OCI-LY3 (cell line): ENCODE data around the gene FRK.

Experiments
- H2AFZ ChIP-seq: fragments of 200-600, 300-600 bp; shearing (Covaris generic); 2 replicates; pipeline ENCODE4 v1.6.0; 2014; ENCODE audit warnings: antibody characterized with exemption, low read depth, low read length
- H3K27ac ChIP-seq: fragments of 200-600, 300-600 bp; sonication (generic); 2 replicates; pipeline ENCODE4 v1.5.1; 2014; ENCODE audit warnings: mild to moderate bottlenecking, low read length, moderate library complexity, mixed read lengths
- H3K27me3 ChIP-seq: fragments of 200-600, 300-600 bp; sonication (generic); 2 replicates; pipeline ENCODE4 v1.6.1; 2014; ENCODE audit warnings: low read depth, low read length, mixed read lengths
- H3K36me3 ChIP-seq: fragments of 200-600, 300-600 bp; sonication (generic); replicated peaks from 2 replicates; pipeline ENCODE3; 2014; ENCODE audit warnings: low read depth, low read length, mixed read lengths
- H3K4me1 ChIP-seq: fragments of 300-600, 200-600 bp; sonication (generic); 2 replicates; pipeline ENCODE4 v1.6.1; 2014; ENCODE audit warnings: low read length, mixed read lengths
- H3K4me2 ChIP-seq: fragments of 200-600, 300-600 bp; sonication (generic); 2 replicates; pipeline ENCODE4 v1.6.1; 2014; ENCODE audit warnings: low read length, mixed read lengths
- H3K4me3 ChIP-seq: fragments of 300-600, 200-600 bp; sonication (generic); 2 replicates; pipeline ENCODE4 v1.5.1; 2014; ENCODE audit warnings: antibody characterized with exemption, mild to moderate bottlenecking, low read length, moderate library complexity
- H3K79me2 ChIP-seq: fragments of 300-600, 200-600 bp; shearing (Covaris generic); 2 replicates; pipeline ENCODE4 v1.6.1; 2014; ENCODE audit warnings: mild to moderate bottlenecking, low read length, mixed read lengths
- H3K9ac ChIP-seq: fragments of 300-600, 200-600 bp; shearing (Covaris generic); 2 replicates; pipeline ENCODE4 v1.6.0; 2014; ENCODE audit warnings: mild to moderate bottlenecking, low read length, moderate library complexity
- H3K9me3 ChIP-seq: fragments of 200-600, 300-600 bp; shearing (Covaris generic); 2 replicates; pipeline ENCODE4 v1.6.1; 2014; ENCODE audit warnings: low read length, mixed read lengths; ENCODE audit not compliant: insufficient read depth
- H4K20me1 ChIP-seq: fragments of 200-600, 300-600 bp; sonication (generic); 2 replicates; pipeline ENCODE4 v1.6.1; 2016; ENCODE audit warnings: low read length, mixed read lengths; ENCODE audit not compliant: insufficient read depth
- EZH2phosphoT487 ChIP-seq: fragments of 200-600 bp; shearing (Covaris generic); IDR thresholded peaks from 2 replicates; pipeline ENCODE4 v1.6.1; 2018; ENCODE audit warnings: antibody characterized with exemption, mixed run types, low read depth
- TF ChIP-seq, protein P1 (sequence below): fragments of 200-600, 300-600 bp; sonication (generic); IDR thresholded peaks from 2 replicates; pipeline ENCODE4 v1.5.1; 2014; ENCODE audit warnings: antibody characterized with exemption, low read length, low read depth

The FRK gene

DNA sequence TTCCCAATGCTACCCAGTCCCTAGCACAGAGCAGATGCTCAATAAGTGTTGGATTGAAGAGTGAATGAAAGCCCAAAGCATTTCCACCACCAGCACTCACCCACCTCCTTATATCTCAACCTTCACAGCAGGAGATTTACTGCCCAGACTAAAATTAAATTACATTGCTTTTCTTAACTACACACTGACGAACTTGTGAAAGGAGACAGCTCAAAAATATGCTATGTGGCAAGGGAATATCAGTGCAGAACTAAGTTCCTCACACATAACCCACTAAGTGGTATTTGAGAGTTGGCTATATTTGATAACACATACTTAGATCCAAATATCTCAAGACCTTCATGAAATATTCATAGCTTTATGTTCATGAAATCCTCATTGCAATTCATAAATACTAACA is 137.7 kb downstream of the FRK start:
- Histone ChIP-seq H3K27ac (no peak overlapping the region), H2AFZ (no peak overlapping the region), H3K9ac (no peak overlapping the region), H3K9me3 (no peaks in the 10 kb centered on the region), H3K4me1 (no peaks in the 10 kb centered on the region), H3K4me3 (no peak overlapping the region), H3K36me3 (no peaks in the 10 kb centered on the region), H3K27me3 (no peaks in the 10 kb centered on the region), H4K20me1 (no peaks in the 10 kb centered on the region), H3K4me2 (no peak overlapping the region), H3K79me2 (no peaks in the 10 kb centered on the region)
- TF ChIP-seq EZH2phosphoT487: no peak
- TF ChIP-seq, protein P1, sequence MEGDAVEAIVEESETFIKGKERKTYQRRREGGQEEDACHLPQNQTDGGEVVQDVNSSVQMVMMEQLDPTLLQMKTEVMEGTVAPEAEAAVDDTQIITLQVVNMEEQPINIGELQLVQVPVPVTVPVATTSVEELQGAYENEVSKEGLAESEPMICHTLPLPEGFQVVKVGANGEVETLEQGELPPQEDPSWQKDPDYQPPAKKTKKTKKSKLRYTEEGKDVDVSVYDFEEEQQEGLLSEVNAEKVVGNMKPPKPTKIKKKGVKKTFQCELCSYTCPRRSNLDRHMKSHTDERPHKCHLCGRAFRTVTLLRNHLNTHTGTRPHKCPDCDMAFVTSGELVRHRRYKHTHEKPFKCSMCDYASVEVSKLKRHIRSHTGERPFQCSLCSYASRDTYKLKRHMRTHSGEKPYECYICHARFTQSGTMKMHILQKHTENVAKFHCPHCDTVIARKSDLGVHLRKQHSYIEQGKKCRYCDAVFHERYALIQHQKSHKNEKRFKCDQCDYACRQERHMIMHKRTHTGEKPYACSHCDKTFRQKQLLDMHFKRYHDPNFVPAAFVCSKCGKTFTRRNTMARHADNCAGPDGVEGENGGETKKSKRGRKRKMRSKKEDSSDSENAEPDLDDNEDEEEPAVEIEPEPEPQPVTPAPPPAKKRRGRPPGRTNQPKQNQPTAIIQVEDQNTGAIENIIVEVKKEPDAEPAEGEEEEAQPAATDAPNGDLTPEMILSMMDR: no peak

DNA sequence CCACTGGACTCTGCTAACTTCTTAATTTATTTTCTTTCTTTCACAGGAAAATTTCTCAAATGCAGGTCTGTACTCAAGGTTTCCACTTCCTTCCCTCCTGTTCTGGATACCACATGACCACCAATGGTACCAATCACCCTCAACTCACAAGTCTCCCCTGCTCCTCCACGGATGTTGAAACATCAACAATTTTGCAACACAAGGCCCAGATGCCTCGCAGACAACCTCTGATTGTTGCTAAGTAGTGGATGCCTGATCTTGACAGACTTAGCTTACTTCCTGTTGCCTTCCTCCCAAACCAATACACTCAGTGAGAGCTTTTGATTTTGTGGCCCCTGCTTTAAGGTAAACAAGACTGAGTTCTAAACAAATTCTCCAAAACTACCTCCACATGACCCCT is 146.6 kb downstream of the FRK start:
- no peaks in the 10 kb centered on the region for H3K9me3 ChIP-seq
- no peaks in the 10 kb centered on the region for H4K20me1 ChIP-seq
- no peak overlapping the region for H3K4me2 ChIP-seq
- no peak overlapping the region for H3K27ac ChIP-seq
- no peaks in the 10 kb centered on the region for H3K27me3 ChIP-seq
- TF ChIP-seq EZH2phosphoT487: no peak
- TF ChIP-seq, protein P1: no peak
- no peaks in the 10 kb centered on the region for H3K36me3 ChIP-seq
- H3K9ac ChIP-seq: no peak overlapping the region
- peaks cover 3% of the 10 kb centered on the region for H3K4me1 ChIP-seq
- H3K79me2 ChIP-seq: no peaks in the 10 kb centered on the region
- no peak overlapping the region for H2AFZ ChIP-seq
- no peak overlapping the region for H3K4me3 ChIP-seq

DNA sequence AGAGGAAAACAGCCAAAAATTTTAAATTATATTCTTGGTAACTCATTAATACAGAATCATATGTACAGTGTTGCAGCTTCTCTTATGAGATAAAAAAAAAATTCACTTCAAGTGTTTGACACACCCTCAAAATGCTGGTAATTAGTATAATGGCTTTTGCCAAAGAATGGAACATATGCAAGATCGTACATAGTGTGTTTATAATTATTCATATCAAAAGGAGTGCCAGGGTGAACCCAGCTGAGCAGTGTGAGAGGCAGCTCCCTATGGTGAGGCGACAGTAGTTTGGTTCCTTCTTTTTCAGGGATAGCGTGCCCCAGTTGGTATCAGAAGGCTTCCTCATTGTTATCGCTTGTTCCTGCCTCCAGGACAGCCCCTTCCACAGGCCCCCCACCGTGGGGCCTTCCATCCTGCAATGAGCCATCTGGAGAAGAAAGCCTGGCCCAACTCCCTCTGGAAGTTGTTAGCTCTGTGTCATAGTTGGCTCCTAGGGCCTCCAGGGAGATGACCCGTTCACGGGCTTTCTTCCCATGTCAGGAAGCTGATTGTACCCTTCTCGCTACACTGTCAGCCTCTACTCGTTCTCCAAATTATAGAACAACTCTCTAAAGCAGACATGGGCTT is 150.7 kb downstream of the FRK start:
- Histone ChIP-seq H3K4me3 (no peak overlapping the region), H3K27me3 (no peaks in the 10 kb centered on the region), H3K4me2 (no peak overlapping the region), H2AFZ (no peak overlapping the region), H4K20me1 (no peaks in the 10 kb centered on the region), H3K36me3 (no peaks in the 10 kb centered on the region), H3K27ac (no peak overlapping the region), H3K9ac (no peak overlapping the region), H3K9me3 (no peaks in the 10 kb centered on the region), H3K4me1 (peaks cover 4% of the 10 kb centered on the region), H3K79me2 (no peaks in the 10 kb centered on the region)
- TF ChIP-seq, protein P1: no peak
- TF ChIP-seq EZH2phosphoT487: no peak

DNA sequence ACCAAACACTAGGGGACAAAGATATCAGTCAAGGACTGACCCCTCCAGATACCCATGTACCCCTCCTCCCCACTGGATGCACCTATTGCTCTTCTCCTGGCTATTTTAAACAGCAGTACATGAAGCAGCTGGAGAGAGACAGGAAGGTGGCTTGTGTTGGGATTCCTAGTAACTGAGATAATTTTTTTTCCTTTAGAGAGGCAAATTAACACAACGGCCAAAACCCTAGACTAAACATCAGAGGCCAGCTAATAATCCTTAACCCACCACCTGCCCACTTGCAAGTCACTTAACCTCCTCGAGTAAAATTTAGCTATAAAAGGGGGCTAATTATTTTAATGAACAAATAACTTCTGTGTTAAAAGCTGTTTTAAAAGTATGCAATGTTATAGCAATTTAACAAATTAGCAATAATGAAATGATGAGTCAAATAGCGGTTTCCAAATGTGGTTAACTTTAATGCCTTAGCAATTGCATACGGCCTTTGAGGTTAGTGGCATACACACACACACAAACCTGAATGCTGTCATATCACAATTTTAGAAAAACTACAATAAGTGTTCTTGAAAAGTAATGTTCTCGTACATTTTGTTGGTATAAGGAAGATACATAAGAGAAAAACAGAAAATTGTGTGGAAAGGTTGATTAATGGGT is 151.7 kb downstream of the FRK start:
- no peaks in the 10 kb centered on the region for H3K79me2 ChIP-seq
- no peak overlapping the region for H3K27ac ChIP-seq
- H3K36me3 ChIP-seq: no peaks in the 10 kb centered on the region
- no peaks in the 10 kb centered on the region for H3K27me3 ChIP-seq
- no peak overlapping the region for H3K9ac ChIP-seq
- no peaks in the 10 kb centered on the region for H3K9me3 ChIP-seq
- no peak overlapping the region for H3K4me3 ChIP-seq
- TF ChIP-seq EZH2phosphoT487: no peak
- TF ChIP-seq, protein P1: no peak
- H3K4me2 ChIP-seq: no peak overlapping the region
- H2AFZ ChIP-seq: no peak overlapping the region
- H4K20me1 ChIP-seq: no peaks in the 10 kb centered on the region
- peaks cover 4% of the 10 kb centered on the region for H3K4me1 ChIP-seq
